Choroid plexus epithelial cell (primary cell): ENCODE measurements around the gene ORC3.

Experiments
- DNase-seq: peaks from one replicate; pipeline ENCODE4 v3.0.0-alpha.2; 2010; ENCODE audit warnings: low read depth
- H3K4me3 ChIP-seq: 2 replicates; pipeline ENCODE4 v1.5.1; 2011; ENCODE audit warnings: low read depth, mild to moderate bottlenecking, control low read depth, low read length, moderate library complexity
- CTCF ChIP-seq: conservative IDR thresholded peaks from 2 replicates; pipeline ENCODE4 v1.5.1; 2011; ENCODE audit warnings: low read depth, mild to moderate bottlenecking, control low read depth, inconsistent platforms, low read length, moderate library complexity

ORC3 gene

GRCh38 chr6:87551799-87552198, 38.1 kb upstream of the ORC3 start:
- DNase-seq = no peak
- no peak overlapping the region for H3K4me3 ChIP-seq
- no peak for TF ChIP-seq CTCF

- DNase-seq = no peak
- TF ChIP-seq CTCF = no peak
- no peak overlapping the region for H3K4me3 ChIP-seq
Observed at GRCh38 chr6:87553159-87553765, 36.7 kb upstream of the ORC3 start.

GRCh38 chr6:87555506-87555905, 34.4 kb upstream of the ORC3 start:
- TF ChIP-seq CTCF = no peak
- no peak overlapping the region for H3K4me3 ChIP-seq
- DNase-seq = no peak

- DNase-seq = peak; percentile 42
- TF ChIP-seq CTCF = no peak
- no peak overlapping the region for H3K4me3 ChIP-seq
Observed at GRCh38 chr6:87558446-87558845, 31.5 kb upstream of the ORC3 start.

GRCh38 chr6:87561017-87561416, 28.9 kb upstream of the ORC3 start:
- H3K4me3 ChIP-seq = no peak overlapping the region
- TF ChIP-seq CTCF = no peak
- peak; percentile 61 for DNase-seq

GRCh38 chr6:87572021-87572420, 17.9 kb upstream of the ORC3 start:
- no peak for DNase-seq
- H3K4me3 ChIP-seq = no peak overlapping the region
- TF ChIP-seq CTCF = no peak

- no peak overlapping the region for H3K4me3 ChIP-seq
- no peak for DNase-seq
- TF ChIP-seq CTCF = no peak
Observed at GRCh38 chr6:87572883-87573282, 17.1 kb upstream of the ORC3 start.
